ENCODE measurements around the gene MAGI3.
"Not testable (repeated sequence)": the region's sequence is repeated elsewhere in the genome, so short reads cannot be mapped to it uniquely, and the experiment has no call there.

Gene MAGI3

DNA sequence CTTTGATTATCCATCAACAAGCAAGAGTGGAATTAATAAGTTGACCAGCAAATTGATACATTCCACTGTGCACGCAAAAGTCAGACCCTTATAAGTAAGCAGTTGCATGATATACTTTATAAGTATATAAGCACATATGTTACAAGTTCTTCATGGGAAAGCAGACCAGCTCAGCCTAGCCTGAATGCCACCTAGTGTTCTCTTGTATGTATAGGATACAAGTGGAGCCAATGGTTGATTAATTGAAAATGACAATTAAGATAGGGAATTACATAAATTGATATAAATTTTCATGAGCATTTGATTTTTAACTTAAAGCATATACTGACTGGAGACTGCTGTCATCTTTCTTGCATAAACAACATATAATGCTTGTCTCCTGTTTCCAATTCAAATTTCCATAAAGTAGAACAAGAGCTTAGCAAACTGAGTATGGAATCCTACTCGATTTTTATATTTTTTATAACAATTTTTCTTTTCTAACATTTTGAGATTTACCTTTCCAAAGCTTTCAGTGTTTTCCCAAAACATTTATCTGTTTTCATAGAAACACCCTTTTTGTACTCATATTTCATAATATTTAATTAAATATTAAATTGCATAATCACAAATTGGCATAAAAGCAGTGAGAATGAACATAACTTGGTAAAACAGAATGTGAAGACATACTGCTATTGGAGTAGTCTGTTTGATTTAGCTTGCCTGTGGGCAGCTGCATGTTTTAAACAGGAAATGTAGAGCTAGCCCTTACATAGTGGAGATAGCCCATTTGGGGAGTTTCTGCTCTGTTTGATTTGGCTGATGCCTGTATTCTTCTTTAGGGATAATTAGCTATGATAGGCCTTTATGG, 62.8 kb downstream of the MAGI3 start:
- no peak for DNase-seq

DNA sequence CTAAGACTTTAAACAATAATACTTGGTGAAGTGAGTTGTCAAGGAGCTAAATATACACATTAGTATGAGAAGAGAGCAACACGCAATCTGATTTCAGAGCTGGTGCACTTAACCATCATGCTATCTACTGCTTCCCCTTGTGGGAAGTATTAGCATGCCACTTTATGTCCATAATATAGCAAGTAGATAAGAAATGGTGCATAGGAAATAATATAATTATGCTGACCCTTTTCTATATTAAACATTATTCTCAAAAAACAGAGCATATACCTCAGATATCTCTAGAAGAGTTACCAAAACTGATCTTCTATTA, 63.4 kb downstream of the MAGI3 start:
- DNase-seq, result no peak

DNA sequence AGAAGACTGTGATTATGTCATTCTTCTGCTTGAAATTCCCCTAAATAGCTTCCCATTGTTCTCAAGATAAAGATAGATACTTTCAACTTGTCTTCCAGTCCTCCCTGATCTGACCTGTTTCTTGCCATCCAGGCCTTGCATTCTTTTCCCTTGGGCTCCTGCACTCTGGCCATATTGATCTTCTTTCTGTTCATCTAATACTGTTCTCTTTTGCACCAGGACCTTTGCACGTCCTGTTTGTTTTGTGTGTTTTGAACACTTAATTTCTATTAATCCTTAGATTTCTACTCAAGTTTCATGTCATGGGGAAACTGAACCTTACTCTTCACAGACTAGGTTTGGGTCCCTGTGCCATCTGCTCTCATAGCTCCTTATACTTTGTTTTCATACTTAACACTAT, 65.1 kb downstream of the MAGI3 start:
- DNase-seq, result no peak

DNA sequence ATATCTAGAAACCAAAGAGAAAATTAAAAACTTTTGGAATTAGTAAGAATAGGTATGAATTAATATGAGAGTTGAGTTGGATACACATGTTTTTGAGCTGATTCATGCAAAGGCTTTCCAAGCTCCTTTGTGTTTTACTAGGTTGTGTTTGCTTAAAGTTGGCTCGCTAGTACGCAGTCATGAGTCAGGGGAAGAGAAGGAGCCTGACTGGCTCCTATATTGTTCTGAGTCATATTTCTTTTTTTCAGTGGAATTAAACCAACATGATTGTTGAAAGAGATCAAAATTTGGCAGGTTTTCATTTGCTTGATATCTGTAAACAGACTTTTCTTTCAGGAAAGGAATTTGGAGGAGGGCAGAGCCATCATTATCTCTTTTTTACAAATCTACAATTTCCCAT, 66.7 kb downstream of the MAGI3 start:
- DNase-seq, result no peak

DNA sequence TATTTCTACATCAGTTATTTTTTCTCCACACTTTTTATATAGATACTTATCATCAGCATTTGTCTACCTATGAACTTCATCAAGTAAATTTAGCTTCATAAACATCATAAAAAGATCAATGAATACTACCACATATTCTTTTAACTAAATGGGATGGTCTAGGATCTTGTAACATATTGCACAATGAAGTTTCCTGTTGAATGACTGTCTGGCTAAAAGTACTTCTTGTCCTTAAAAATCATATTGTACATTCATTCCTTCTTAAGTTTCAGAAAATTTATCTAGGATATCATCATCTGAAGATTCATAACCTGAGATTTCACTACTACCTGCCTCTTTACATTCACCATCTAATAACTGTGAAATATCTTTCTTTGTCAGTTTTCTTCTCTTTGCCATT, 69.0 kb downstream of the MAGI3 start:
- DNase-seq, result no peak

DNA sequence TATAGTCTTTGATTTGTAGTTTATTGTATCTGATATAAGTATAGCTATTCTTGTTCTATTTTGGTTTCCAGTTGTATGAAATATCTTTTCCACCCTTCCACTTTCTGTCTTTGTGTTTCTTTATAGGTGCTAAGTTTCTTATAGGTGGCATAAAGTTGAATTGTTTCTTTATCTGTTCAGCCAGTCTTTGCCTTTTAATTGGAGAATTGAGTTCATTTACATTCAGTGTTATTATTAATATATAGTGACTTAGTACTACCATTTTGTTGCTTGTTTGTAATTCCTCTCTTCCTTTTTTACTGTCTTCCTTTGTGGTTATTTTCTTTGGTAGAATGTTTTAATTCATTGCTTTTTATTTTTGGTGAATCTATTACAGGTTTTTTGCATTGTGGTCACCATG, 77.7 kb downstream of the MAGI3 start:
- DNase-seq, result no peak

DNA sequence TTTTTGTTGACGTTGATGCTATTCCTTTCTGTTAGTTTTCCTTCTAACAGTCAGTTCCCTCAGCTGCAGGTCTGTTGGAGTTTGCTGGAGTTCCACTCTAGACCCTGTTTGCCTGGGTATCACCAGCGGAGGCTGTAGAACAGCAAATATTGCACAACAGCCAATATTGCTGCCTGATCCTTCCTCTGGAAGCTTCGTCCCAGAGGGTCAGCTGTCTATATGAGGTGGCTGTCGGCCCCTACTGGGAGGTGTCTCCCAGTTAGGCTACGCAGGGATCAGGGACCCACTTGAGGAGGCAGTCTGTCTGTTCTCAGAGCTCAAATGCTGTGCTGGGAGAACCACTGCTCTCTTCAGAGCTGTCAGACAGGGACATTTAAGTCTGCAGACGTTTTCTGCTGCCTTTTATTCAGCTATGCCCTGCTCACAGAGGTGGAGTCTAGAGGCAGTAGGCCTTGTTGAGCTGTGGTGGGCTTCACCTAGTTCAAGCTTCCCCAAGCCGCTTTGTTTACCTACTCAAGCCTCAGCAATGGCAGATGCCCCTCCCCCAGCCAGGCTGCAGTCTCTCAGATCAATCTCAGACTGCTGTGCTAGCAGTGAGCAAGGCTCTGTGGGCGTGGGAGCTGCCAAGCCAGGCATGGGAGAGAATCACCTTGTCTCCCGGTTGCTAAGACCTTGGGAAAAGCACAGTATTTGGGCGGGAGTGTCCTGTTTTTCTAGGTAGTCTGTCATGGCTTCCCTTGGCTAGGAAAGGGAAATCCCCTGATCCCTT, 88.3 kb downstream of the MAGI3 start:
- not testable (repeated sequence) for DNase-seq

DNA sequence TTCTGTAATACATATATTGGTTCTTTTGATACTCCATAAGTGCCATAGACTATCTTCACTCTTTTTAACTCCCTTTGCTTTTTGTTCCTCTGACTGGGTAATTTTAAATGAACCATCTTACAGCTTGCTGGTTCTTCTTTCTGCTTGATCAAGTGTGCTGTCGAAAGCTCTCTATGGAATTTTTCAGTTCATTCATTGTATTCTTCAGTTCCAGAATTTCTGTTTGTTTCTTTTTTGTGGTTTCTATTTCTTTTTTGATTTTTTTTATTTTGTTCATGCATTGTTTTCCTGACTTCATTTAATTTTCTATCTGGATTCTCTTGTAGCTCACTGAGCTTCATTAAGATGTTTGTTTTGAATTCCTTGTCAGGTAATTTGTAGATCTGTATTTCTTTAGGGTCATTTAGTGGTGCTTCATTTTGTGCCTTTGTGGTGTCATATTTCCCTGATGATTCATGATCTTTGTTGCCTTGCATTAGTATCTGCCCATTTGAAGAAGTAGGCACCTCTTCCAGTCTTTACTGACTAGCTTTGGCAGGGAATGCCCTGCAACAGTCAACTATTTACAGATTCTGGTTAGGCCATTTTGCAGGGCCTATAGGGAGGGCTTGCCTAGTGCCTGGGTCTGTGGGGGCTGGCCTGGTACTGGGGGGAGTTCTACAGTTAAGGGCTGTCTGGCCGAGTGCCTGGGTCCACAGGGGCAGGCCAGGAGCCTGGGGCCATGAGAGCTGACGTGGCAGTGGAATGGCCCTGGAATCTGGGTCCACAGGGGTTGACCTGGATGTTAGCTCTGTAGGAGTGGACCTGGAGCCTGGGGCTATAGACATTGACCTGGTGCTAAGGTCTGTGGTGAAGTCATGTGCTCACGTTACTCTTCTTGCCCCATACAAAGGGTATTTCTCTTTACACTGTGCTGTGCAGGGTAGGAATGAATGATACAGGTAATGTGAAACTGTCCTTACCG, 89.7 kb downstream of the MAGI3 start:
- DNase-seq, result no peak

DNA sequence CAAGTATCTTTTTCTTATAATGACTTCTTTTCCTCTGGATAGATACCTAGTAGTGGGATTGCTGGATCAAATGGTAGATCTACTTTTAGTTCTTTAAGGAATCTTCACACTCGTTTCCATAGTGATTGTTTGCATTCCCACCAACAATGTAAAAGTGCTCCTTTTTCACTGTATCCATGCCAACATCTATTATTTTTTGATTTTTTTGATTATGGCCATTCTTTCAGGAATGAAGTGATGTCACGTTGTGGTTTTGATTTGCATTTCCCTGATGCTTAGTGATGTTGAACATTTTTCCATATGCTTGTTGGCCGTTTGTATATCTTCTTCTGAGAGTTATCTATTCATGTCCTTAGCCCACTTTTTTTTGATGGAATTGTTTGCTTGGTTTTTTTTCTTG, 94.8 kb downstream of the MAGI3 start:
- DNase-seq, result not testable (repeated sequence)

DNA sequence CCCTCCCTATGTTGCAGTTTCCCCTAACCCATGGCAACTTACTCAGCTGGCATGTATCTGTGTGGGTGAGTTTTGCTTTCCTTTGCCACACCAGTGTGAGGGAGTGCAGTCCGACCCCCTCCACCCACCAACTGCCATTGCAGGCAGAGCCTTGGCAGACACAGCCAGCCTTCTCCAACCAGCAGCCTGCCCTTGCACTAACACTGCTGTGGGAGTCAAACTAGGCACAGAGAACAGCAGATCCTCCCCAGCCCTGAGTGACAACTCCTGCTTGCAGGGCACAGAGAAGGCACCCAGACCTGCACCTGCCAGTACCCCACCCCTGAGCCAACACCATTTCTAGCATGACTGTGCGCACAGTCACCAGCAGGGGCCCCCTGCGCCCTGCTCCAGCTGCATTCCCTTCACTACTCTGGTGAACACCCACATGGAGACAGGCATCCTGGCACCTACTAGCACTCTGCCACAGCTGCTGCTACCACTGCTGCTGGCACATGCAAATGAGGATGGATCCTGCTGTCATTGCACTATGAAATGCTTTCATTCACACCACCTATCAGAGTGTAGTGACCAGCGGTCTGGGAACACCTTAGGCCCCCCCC, 98.4 kb downstream of the MAGI3 start:
- DNase-seq, result no peak

DNA sequence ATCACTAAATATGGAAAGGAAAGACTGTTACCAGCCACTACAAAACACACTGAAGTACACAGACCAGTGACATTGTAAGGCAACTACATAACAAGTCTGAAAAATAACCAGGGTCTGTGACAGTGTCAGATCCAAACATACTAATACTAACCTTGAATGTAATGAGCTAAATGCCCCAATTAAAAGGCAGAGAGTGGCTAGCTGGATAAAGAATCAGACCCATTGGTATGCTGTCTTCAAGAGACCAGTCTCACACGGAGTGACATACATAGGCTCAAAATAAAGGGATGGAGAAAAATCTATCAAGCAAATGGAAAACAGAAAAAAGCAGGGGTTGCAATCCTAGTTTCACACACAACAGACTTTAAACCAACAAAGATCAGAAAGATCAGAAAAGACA, 100.1 kb downstream of the MAGI3 start:
- DNase-seq, result no peak

DNA sequence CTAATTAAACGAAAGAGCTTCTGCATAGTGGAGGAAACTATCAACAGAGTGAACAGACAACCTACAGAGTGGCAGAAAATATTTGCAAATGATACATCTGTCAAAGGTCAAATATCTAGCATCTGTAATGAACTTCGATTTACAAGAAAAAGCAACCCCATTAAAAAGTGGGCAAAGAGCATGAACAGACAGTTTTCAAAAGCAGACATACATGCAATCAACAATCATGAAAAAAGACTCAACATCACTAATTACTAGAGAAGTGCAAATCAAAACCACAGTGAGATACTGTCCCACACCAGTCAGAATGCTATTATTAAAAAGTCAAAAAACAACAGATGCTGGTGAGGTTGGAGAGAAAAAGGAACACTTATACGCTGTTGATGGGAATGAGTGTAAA, 103.2 kb downstream of the MAGI3 start:
- DNase-seq, result no peak

DNA sequence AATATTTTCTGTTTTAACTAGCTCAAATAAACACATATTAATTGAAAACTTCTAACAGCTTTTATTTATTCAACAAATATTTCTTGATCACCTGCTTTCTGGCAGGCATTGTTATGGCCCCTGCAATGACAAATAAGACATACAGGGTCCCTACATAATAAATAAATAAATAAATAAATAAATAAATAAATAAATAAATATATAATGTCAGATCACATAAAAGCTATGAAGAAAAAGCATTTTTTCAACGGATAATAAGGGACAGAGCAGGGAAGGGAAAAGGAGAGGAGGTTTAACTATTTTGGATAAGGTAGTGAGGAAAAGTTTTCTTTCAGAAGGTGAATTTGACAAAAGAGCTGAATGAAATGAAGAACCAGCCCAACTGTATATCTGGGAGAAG, 115.0 kb downstream of the MAGI3 start:
- no peak for DNase-seq

DNA sequence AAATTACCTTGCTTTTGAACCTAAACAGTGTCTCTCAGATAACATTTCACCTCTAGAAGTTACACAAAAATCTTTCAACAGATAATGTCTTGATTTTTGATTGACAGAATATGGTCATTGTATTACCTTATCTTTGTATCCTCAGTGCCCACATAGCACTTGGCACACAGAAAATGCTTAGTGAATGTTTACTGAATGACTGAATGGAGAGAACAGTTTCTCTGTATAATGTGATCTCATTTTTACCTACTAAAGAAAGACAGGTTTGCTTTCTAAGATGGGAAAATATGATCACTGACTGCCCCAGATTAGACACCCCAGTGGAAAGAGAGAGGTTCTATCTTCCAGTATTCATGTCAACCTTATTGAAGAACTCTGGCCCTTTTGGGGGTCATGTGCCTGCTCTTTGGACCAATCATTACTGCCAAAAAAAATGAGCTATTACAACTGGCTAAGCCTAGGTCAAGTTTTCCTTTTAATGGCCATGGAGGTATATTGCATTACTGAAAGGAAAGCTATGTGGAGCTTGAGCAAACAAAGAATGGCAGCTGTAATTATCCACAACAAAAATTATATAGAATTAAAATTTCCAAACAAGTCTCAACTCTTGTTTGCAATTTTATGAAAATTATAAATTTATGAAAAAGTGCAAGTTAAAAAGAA, 117.4 kb downstream of the MAGI3 start:
- no peak for DNase-seq

DNA sequence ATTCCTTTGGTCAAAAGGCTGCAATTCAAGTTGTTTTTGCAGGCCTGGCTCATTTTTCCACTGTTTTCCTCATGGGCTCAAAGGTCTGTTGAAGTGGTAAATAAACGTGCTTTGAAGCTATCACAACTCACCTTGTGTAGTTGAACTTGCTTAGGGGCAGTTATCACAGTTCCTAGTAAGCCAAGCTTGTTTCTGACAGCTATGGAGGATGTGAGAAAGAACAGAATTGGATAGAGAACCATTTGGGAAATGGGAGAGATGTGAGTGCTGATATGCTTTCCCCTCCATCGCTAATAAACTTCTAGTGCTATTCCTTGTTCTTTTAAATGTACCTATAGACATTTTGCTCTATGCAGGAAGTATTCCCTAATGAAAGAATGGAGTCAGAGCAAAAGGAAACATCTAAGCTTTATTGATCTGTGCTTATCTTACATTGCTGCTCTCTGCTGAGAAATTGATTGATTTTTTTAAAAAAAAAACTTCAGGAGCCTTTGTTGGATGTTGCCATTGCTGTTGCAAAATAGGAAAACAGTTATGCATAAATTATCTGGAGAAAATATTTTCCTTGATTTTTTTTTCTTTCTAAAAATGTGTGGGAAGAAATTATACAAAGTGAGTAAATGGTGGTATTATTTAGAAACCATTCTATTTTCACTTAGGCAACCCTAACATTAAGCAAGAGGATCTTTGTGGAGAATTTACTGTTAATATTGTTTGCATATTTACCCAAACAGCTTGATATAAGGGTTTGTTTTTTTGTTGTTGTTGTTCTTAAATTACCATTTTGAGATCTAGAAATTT, 118.2 kb downstream of the MAGI3 start:
- DNase-seq, result no peak

DNA sequence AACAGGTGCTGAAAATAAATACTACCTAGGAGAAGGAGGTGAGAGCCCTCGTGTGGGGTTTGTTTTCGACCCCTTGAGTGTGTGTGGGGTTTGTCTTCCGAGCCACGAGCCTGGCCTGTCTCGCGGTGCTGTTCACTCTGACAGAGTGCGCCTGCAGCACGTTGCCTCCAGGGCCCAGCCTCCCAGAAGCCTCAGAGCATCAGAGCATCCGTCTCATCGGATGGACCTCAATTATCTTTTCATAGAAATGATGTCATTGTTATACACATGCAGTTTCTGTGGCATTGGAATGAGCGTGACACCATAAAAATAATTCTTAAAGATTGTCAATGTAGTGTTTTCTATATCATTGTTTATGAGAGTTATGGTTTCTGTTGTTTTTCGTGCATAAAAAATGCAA, 119.5 kb downstream of the MAGI3 start:
- DNase-seq, result not testable (repeated sequence)

DNA sequence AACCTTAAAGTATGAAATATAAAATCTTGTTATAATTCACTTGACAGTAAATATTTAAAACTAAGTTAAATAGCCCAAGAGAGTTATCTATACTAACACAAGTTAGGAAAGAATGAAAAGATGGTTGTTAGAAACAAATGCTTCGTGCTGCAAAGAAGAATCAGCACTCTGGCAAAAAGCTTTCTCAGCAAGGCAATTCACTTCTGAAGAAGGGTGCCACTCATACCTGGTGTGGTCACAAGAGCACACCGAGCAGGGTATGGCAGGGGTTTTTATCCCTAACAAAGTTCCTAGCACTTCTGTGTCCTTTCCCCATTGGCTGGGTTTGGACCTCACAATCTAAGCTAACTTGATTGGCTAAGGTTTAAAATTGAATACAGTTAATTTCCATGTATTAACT, 121.0 kb downstream of the MAGI3 start:
- DNase-seq, result no peak

DNA sequence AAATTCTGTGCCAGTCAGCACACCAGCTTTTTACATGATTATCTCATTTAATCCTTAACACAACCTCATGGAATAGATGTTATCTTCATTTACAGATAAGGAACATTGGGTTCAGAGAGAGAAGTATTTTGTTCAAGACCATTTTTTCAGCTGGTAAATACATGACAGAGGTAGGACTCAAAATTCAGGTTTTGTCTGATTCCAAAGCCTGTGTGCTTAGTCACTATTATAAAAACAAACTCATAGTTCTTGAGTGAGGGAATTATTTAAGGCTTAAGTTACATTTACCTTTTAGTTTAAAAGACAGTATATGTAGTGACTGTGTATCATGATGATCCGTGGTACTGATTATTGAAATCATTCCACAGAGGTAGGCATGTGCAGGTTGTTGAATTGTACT, 125.2 kb downstream of the MAGI3 start:
- DNase-seq, result no peak

DNA sequence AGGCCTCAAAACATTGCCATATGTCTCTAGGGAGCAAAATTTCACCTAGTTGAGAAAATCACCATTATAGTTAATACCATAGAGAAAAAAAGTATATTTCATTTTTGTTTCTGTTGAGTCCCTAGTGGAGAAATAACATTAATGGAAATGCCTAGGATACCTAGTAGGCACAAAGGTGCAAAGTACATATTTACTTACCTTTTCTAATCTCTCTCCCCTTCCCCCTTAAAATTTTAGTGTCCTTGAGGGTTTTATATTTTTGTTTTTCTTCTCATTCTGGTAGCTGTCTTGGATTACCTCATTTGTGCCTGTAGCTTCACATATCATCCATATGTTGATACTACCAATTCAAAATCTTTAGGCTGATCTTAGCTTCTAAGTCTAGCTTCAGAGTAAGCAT, 127.0 kb downstream of the MAGI3 start:
- DNase-seq, result no peak

DNA sequence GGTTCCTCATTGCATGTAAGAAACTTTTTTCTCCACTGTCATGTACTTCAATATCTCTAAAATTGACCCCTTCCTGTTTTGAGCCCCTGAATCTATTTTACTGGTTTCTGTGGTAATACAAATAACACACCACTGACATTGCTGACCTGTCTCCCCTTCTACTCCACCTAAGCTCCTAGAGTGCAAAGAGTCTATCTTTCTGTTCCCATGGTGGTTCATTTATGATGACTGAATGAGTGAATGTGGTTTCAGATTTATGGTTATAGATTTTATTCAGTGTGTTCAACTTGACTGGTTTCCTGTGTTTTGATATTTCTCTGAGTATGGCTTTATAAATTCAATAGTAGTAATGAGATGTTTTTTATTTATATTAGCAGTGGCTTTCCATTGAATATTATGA, 127.7 kb downstream of the MAGI3 start:
- DNase-seq, result no peak

DNA sequence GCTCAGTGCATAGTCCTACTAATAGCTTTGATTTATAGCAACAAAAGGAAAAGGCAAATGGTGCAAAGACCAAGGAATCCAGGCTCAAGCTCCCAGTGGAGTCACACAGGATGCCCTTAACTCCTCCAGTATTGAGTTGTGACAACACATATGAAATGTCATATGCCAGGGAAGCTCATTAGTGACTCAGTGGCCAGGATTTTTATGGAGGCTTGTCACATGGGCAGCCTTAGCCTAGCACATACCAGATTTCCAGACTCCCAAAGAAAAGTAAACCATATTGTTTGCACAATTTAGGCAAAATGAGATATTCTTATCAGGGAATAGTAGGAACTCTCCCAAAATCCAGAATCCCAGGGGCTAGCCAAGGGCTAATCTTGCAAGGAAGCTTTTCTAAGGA, 129.2 kb downstream of the MAGI3 start:
- no peak for DNase-seq

DNA sequence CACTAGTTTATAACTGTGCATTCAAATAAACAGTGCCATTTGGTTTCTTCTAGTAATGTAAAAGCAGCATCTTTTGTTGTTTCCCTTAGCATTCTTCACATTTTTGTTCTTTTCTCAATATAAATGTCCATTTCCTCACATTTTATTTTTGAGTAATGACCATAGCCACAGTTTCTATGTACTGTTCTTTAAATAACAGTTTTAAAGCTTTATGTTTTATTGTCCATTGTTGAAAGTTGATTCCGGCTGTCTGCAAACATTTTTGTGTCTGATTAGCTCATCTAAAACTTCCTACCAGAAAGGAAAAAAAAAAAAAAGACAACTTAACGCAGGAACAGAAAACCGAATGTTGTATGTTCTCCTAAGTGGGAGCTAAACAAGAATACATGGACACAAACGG, 139.7 kb downstream of the MAGI3 start:
- DNase-seq, result no peak
